ENCODE data around the gene PPP1R36. TPM values are rescaled to one million over a fixed set of nuclear protein-coding genes. Genes with fewer than 3 reads are reported as not detected.

Gene PPP1R36
- total RNA-seq: under 1 TPM in 1 of 2 experiments, not detected in 1; 0.53 TPM

- H3K27me3 Mint-ChIP-seq: peaks cover 34% of the 10 kb centered on the region
- peaks cover 17% of the 10 kb centered on the region for H3K4me1 Mint-ChIP-seq
- H3K36me3 Mint-ChIP-seq (ENCODE audit: low read depth): no peaks in the 10 kb centered on the region
- peak within 1 kb of the TSS; percentile 33 for H3K4me3 Mint-ChIP-seq
- ChIA-PET POLR2A (interaction anchor here (0.8 to 1.6 kb wide), 5 partner anchors 8 to 365 kb away, joined by 3 to 7 read pairs (median 5); partner anchors contain the start of genes HSPA2 and ZBTB1), CTCF (interaction anchor here (1.0 to 2.2 kb wide), 5 partner anchors 8 to 121 kb away, joined by 3 to 10 read pairs (median 5); partner anchors contain the start of gene HSPA2)
- DNase-seq: peak; percentile 58
- no peaks in the 10 kb centered on the region for H3K9me3 Mint-ChIP-seq
- H3K27ac Mint-ChIP-seq: no peak within 1 kb of the TSS
These were observed at the start of gene PPP1R36 for GRCh38 chr14:64549791-64550620. PPP1R36 (plus strand) TSS chr14:64549961; CDS start chr14:64549998, 37 bp downstream.

DNA sequence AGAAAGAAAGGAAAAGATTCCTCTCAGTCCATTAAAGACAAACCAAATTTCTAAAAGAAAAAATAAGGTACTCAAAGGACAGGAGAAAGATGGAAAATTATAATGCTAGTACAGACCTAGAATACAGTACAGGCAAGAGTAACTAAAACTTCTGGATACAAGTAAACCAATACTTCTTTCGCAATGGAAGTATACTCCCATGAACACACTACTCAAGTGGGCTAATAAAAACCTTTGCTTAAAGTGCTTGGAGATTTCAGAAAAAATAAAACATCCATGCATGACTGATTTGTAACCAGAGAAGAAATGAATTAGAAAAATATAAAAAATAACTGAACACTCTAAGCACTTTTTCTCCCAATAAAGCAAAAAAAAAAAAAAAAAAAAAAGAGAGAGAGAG lies 49.7 kb upstream of the PPP1R36 start:
- Mint-ChIP-seq H3K27ac (peak overlapping the region; percentile 99), H3K36me3 (ENCODE audit: low read depth) (peaks cover 47% of the 10 kb centered on the region), H3K4me1 (peaks cover 44% of the 10 kb centered on the region), H3K9me3 (no peaks in the 10 kb centered on the region), H3K27me3 (no peaks in the 10 kb centered on the region), H3K4me3 (peak overlapping the region; percentile 57)
- CTCF ChIA-PET: interaction anchor here (2.5 kb wide), 1 partner anchor 11 kb away, joined by 21 read pairs; no protein-coding TSS in a partner anchor
- DNase-seq: no peak
- POLR2A ChIA-PET: interaction anchor here (1.4 to 6.5 kb wide), 4 partner anchors 11 to 112 kb away, joined by 3 to 75 read pairs (median 28); partner anchors contain the start of genes AKAP5 and MTHFD1

GRCh38 chr14:64501411-64502171 lies 48.2 kb upstream of the PPP1R36 start:
- H3K36me3 Mint-ChIP-seq (ENCODE audit: low read depth): peaks cover 54% of the 10 kb centered on the region
- ChIA-PET CTCF (interaction anchor here (0.9 to 2.5 kb wide), 6 partner anchors 9 to 163 kb away, joined by 3 to 21 read pairs (median 8); partner anchors contain the start of gene HSPA2), POLR2A (interaction anchor here (0.8 to 6.5 kb wide), 16 partner anchors 10 to 163 kb away, joined by 3 to 75 read pairs (median 7); partner anchors contain the start of genes AKAP5, HSPA2 and MTHFD1)
- H3K27ac Mint-ChIP-seq: peak overlapping the region; percentile 99
- peaks cover 42% of the 10 kb centered on the region for H3K4me1 Mint-ChIP-seq
- no peaks in the 10 kb centered on the region for H3K27me3 Mint-ChIP-seq
- peak overlapping the region; percentile 94 for H3K4me3 Mint-ChIP-seq
- DNase-seq: peak; percentile 18
- H3K9me3 Mint-ChIP-seq: no peaks in the 10 kb centered on the region

DNA sequence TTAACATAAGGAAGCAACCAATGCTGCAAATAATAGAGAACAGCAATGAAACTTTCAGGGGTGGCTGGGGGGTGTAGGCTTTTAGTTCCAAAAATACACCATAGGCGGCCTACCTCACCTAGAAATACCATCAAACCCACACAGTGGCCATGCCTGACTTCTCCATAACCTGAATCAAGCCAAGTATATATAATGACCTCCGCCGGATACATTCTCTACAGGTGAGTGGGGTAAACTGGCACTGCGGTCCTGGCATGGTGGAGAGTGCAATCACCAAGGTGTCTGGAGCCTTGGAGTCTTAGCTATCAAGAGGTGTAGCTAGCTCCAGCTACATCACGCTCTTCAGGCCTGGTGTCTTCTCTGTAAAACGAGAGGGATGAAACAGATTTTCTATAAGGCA lies 47.3 kb upstream of the PPP1R36 start:
- H3K27me3 Mint-ChIP-seq: no peaks in the 10 kb centered on the region
- peaks cover 55% of the 10 kb centered on the region for H3K36me3 Mint-ChIP-seq (ENCODE audit: low read depth)
- peaks cover 43% of the 10 kb centered on the region for H3K4me1 Mint-ChIP-seq
- peak overlapping the region; percentile 99 for H3K27ac Mint-ChIP-seq
- no peaks in the 10 kb centered on the region for H3K9me3 Mint-ChIP-seq
- H3K4me3 Mint-ChIP-seq: peak overlapping the region; percentile 94
- peak; percentile 35 for DNase-seq
- CTCF ChIA-PET: interaction anchor here (1.0 to 2.5 kb wide), 6 partner anchors 8 to 164 kb away, joined by 3 to 21 read pairs (median 8); partner anchors contain the start of gene HSPA2
- POLR2A ChIA-PET: interaction anchor here (0.7 to 6.5 kb wide), 22 partner anchors 8 to 638 kb away, joined by 3 to 75 read pairs (median 4); partner anchors contain the start of genes AKAP5, HSPA2 and MTHFD1

DNA sequence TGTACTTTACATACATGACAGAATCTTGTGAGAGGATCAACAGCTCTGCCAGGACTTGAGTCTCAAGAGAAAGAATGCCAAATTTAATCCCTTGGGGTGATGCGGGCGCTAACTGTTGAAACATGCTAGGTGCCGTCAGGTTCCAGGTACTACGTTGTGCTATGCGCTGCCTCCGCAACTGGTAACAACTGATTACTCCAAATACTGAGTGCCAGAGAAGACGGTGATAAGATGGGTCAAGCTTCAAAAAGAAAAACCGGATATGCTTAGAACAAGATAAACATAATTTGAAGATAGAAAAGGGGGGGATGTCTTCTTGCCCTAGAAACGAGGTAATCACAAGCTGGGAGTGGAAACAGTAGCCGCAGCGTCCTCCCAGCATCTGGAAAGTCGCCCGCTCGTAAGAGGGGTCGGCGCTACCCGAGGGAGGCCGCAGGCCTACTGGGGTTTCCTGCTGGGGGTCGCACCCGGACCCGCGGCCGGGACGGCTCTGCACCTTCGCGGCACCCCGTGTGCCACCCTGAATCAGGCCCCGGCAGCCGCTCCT lies 46.8 kb upstream of the PPP1R36 start:
- Mint-ChIP-seq H3K27me3 (no peaks in the 10 kb centered on the region), H3K4me1 (peaks cover 44% of the 10 kb centered on the region), H3K4me3 (peak overlapping the region; percentile 94), H3K9me3 (no peaks in the 10 kb centered on the region), H3K36me3 (ENCODE audit: low read depth) (peaks cover 57% of the 10 kb centered on the region), H3K27ac (peak overlapping the region; percentile 99)
- ChIA-PET CTCF (interaction anchor here (1.0 to 2.5 kb wide), 5 partner anchors 8 to 134 kb away, joined by 3 to 21 read pairs (median 8); partner anchors contain the start of gene HSPA2), POLR2A (interaction anchor here (0.7 to 6.5 kb wide), 25 partner anchors 8 to 639 kb away, joined by 3 to 75 read pairs (median 4); partner anchors contain the start of genes AKAP5, CHURC1, HSPA2 and MTHFD1)
- peak; percentile 29 for DNase-seq

DNA sequence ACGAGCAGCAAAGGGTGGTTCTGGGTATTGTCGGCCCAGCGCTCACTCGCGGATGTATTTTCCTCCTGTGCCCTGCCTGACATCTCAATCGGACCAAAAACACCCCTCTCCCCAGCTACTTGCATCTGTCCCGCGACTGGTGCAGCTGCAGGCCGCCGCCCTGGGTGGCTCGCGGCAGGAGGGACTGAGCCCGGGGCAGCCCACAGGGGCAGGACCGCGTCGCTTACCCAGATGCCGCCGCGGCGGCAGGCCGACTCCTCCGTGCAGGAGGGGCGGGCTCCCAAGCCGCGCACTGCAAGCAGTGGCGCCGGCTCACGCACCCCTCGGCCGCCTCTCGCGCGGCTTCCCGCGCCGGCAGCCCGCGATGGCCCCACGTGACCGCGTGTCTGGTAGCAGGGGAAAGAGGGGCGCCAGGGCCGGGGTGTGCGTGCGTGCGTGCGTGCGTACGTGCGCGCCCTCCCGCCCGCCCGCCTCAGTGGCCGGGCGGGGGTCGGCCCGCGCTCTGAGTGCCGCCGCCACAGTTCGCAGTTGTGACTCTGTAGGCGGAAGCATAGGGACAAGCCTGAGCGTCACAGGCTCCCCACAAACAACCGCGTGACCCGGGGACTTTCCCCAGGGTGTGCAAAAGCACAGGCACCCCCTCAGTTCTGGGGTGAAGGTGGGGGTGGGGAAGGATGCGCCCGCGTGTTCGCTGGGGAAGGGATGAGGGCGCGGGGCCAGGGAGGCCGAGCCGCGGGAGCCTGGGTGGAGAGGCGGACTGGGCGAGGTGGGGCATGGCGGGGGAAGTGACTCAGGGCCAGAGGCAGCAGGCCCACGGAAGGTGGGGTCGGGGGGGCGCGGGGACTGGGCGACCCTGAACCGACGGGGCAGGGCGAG lies 46.1 kb upstream of the PPP1R36 start, which contains the start of gene ZBTB25:
Gene ZBTB25, minus strand, starts transcription at position 405 of the 876 bp plus-strand sequence. CDS start 13,305 bp downstream, outside the sequence.
- Mint-ChIP-seq H3K4me1 (peaks cover 48% of the 10 kb centered on the region), H3K27me3 (no peaks in the 10 kb centered on the region), H3K9me3 (no peaks in the 10 kb centered on the region), H3K27ac (peak within 1 kb of the TSS; percentile 100), H3K4me3 (peak within 1 kb of the TSS; percentile 94), H3K36me3 (ENCODE audit: low read depth) (peaks cover 55% of the 10 kb centered on the region)
- peak; percentile 97 for DNase-seq
- ChIA-PET CTCF (interaction anchor here (1.3 to 2.3 kb wide), 3 partner anchors 25 to 114 kb away, joined by 3 to 10 read pairs (median 8); partner anchors contain the start of gene HSPA2), POLR2A (interaction anchor here (0.7 to 6.5 kb wide), 34 partner anchors 8 to 650 kb away, joined by 3 to 75 read pairs (median 5); partner anchors contain the start of genes AKAP5, CHURC1, HSPA2 and MTHFD1)

DNA sequence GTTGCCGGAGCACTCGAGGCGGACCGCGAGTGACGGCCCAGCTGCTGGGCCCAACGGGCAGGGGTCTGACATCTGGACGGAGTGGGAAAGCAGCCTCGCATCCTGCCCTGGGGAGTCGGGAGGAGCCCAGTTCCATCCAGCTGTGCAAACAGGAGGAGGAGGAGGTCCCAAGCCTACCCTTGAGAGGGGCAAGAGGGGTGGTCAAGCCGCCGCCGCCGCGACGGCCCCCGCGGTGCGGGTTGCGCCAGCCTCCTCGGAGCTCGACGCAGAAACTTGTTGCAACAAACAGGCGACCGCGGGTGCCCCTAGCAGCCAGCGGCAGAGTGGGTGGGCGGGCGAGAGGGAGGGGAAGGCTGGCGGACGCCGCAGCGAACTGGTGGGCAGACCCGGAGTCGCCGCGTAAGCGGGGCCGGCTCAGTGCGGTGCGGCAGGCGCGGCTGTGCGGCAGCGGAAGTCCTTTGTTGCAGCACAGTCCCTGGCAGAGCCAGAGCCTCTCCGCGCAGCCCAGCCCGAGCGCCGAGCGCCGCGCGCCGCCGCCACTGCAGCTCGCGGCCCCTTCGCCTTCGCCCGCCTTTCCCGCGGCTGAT lies 45.4 kb upstream of the PPP1R36 start, which contains the start of gene ZBTB1:
Gene ZBTB1, plus strand, starts transcription at position 461 of the 587 bp plus-strand sequence. CDS start 16,735 bp downstream, outside the sequence.
- ChIA-PET POLR2A (interaction anchor here (0.6 to 6.5 kb wide), 28 partner anchors 9 to 650 kb away, joined by 3 to 75 read pairs (median 4); partner anchors contain the start of genes AKAP5, CHURC1, HSPA2 and MTHFD1), CTCF (interaction anchor here (0.6 kb wide), 1 partner anchor 19 kb away, joined by 3 read pairs; no protein-coding TSS in a partner anchor)
- peak; percentile 87 for DNase-seq
- Mint-ChIP-seq H3K4me3 (peak within 1 kb of the TSS; percentile 94), H3K27ac (peak within 1 kb of the TSS; percentile 100), H3K36me3 (ENCODE audit: low read depth) (peaks cover 51% of the 10 kb centered on the region), H3K9me3 (no peaks in the 10 kb centered on the region), H3K27me3 (no peaks in the 10 kb centered on the region), H3K4me1 (peaks cover 52% of the 10 kb centered on the region)

DNA sequence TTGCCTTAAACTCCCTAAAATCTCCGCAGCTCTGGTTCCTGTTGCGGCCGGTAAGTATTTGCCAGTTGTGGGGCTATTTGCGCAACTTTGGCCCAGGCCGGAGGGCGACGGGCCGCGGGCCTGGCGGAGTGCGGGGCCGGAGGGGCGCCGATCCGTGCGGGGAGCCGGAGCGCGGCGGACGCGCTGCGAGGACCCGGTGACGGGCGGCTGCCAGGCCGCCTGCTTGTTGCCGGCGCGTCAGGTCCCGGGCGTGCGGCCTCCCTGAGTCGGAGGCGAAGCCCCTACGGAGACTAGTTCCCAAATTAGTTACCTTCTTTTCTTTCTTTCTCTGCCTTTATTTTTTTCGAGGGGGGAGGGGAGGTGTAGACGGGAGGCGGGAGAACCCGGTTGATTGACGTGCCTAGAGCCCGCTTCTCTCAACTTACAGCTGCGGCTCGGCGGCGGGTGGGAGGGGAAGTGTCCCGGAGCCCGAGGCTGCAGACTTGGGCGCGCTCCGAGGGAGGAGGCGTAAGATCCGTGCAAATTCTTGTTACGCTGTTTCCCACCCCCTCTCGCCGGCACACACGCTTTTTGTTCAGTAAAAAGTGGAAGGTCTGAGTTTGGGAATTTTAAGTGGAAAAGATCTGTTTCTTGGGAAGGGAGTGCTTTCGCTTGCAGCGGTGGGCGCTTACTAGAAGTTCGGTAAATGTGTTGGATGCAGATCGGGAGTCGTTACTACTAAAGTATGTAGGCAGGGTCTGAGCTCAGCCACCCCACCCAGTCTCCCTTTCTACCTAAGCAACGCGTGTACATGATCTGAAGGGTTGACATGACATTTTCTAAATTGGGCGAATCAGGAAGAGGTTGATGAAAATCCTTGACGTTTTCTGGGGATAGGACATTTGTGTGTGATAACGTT lies 44.6 kb upstream of the PPP1R36 start:
- CTCF ChIA-PET: interaction anchor here (0.6 to 1.2 kb wide), 2 partner anchors 9 to 20 kb away, joined by 3 to 4 read pairs; no protein-coding TSS in a partner anchor

DNA sequence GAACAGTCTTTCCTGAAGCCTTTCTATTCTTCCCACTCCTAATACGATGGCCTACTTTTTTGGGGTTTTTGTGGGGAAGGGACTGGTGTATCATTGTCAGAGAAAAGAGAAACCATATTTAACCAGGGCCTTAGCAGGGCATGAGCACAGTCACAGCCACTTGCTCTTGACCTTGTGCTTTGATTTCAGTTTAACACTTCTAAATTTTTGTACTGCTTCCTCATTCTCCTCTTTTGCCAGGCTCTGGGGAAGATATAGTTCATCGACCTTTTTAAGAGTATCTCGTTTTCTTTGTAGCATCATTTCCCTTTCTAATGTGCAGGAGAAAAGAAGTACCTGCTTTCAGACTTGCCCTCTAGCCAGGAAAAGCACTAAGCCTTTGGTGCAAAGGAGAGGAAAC lies 43.0 kb upstream of the PPP1R36 start:
- peaks cover 51% of the 10 kb centered on the region for H3K36me3 Mint-ChIP-seq (ENCODE audit: low read depth)
- peak overlapping the region; percentile 84 for H3K4me3 Mint-ChIP-seq
- H3K27me3 Mint-ChIP-seq: no peaks in the 10 kb centered on the region
- ChIA-PET POLR2A (interaction anchor here (1.0 to 3.7 kb wide), 2 partner anchors 26 to 169 kb away, joined by 3 to 28 read pairs; no protein-coding TSS in a partner anchor), CTCF (no interaction called here)
- no peaks in the 10 kb centered on the region for H3K9me3 Mint-ChIP-seq
- peaks cover 54% of the 10 kb centered on the region for H3K4me1 Mint-ChIP-seq
- no peak for DNase-seq
- peak overlapping the region; percentile 91 for H3K27ac Mint-ChIP-seq

More for the DNA sequence above, 44.6 kb upstream of the PPP1R36 start:
- POLR2A ChIA-PET: interaction anchor here (0.5 to 6.5 kb wide), 29 partner anchors 9 to 651 kb away, joined by 3 to 75 read pairs (median 4); partner anchors contain the start of genes AKAP5, HSPA2, MTHFD1 and PPP1R36
- Mint-ChIP-seq H3K27ac (peak overlapping the region; percentile 100), H3K27me3 (no peaks in the 10 kb centered on the region), H3K4me1 (peaks cover 52% of the 10 kb centered on the region), H3K9me3 (no peaks in the 10 kb centered on the region), H3K4me3 (peak overlapping the region; percentile 84), H3K36me3 (ENCODE audit: low read depth) (peaks cover 48% of the 10 kb centered on the region)
- DNase-seq: peak; percentile 89

Measured in activated CD4-positive, alpha-beta memory T cell treated with anti-CD3 and anti-CD28 coated beads, Interleukin-2, amount 10 ng/mL, durations not matched to agents 7 days and 5 days (primary cell).